GM12865 (cell line): ENCODE data around the gene JMJD1C.
A peak's percentile ranks its signal among the peaks of the same experiment; 100 is the strongest.

Experiments used
- DNase-seq: peaks from one replicate; pipeline ENCODE4 v3.0.0; 2010; ENCODE audit warnings: low read depth
- H3K4me3 ChIP-seq: 2 replicates; pipeline ENCODE4 v1.5.1; 2011; ENCODE audit warnings: mild to moderate bottlenecking, low read depth, low read length, control low read depth
- CTCF ChIP-seq: IDR thresholded peaks from 2 replicates; pipeline ENCODE4 v1.5.1; 2011; ENCODE audit warnings: low read length, control low read depth, low read depth, inconsistent platforms; ENCODE audit not compliant: insufficient read depth; ENCODE audit errors: missing control alignments

Gene JMJD1C

DNA sequence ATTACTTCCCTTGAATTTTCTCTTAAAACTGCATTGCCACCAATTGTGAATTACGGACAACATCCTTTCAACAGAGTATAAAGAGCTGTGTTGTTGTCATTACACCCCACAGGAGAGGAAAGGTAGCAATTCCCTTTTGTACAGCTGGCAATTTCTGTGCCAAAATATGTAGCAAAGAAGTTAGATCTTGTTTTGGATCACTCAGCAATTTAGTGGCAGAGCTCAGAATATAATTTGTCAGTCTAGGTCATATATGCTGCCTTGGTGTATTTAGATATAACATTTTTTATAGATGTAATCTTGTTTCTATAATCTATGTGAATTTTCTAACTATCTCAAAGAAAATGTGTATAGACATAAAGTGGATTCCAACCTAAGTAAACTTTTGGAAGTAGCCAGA, 293.9 kb downstream of the JMJD1C start:
- DNase-seq, result no peak
- TF ChIP-seq CTCF, result no peak
- H3K4me3 ChIP-seq, result no peak overlapping the region

- DNase-seq, result no peak
- H3K4me3 ChIP-seq, result no peak overlapping the region
- TF ChIP-seq CTCF, result no peak
Observed at GRCh38 chr10:63171255-63171855, 294.4 kb downstream of the JMJD1C start.

DNA sequence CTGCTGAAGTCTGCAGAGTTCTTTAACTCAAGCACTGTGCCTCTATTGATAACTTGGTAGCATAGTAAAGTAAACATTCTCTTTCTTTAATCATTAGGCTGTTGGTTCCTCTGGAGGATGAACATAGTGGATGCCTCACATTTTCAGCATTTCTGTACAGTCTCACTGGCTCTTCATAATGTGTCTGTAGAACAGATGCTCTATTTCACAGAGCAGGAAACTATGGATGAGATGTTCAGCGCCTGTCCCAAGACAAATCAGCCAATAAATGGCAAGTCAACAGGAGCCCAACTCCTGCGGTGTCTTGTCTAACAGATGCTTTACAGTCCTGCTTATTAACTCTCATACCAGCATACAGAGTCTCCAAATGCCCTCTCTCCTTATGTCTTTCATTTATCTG, 296.2 kb downstream of the JMJD1C start:
- TF ChIP-seq CTCF, result no peak
- DNase-seq, result no peak

DNA sequence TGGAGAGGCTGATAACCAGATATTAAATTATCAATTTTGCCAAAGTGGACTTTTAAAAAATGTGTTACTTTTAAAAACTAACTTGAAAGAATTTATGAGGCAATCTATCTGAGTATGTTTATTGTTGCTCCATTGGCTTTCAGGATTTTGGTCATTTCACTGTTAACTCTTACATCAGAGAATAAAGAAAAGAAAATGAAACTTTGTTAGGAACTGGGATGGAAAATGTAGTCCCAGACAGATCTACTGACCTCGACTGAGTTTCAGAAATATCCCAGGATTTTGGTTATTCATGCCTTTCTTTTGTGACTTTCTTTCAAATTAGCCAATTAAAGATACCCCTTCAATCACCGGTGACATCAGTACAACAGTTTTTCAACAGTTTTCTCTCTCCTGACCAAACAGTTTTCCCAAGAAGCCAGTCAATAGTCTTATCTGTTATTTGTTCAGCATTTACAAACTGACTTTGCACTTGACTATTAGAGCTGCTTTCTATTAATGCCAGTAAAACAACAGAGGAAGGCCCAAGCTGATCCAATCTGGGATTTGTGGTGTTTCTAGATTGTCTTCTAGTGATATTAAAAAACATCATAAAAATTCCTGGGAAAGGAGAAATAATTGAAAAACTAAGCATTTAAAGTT, 296.8 kb downstream of the JMJD1C start:
- no peak for TF ChIP-seq CTCF
- DNase-seq, result no peak
- H3K4me3 ChIP-seq, result no peak overlapping the region

More for the DNA sequence above, 296.2 kb downstream of the JMJD1C start:
- no peak overlapping the region for H3K4me3 ChIP-seq

DNA sequence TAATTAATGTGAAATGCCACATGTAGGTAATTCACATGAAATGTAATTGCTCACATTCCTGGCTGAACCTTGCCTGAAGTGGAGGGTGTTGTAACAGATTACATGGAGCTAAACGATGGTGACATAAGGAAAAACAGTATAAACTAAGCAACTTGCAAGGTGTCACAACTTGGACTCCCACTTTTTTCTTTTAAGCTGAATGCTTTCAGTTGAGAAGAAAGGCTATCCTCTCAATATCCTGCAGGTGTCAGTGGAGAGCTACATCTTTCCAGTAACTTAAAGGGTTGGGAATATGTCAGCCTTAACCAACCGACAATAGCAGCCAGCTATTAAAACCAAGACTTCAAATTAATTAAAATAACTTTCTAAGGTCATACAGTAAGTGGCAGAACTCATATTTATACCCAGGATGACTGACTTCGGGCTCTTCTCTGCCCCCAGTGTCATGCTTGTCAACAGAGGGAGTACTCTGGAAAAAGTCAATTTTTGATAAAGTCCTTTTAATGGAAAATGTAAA, 299.0 kb downstream of the JMJD1C start:
- peak; percentile 81 for DNase-seq
- TF ChIP-seq CTCF, result peak; percentile 69
- H3K4me3 ChIP-seq, result no peak overlapping the region

GRCh38 chr10:63165249-63165648, 300.5 kb downstream of the JMJD1C start:
- no peak for TF ChIP-seq CTCF
- DNase-seq, result no peak
- no peak overlapping the region for H3K4me3 ChIP-seq
